Effector memory CD8-positive, alpha-beta T cell (primary cell): Measurements from ENCODE around the gene GATB.

ENCODE experiments used
- ATAC-seq: fragments of 150-1000 bp; cut with Tn5 transposase; replicated peaks from 2 replicates; pipeline ENCODE4 v1.10.0; 2021; ENCODE audit warnings: mild to moderate bottlenecking, moderate library complexity
- DNase-seq, 3 experiments: peaks; one replicate each; pipeline ENCODE4 v3.0.0; 2021
- H3K27ac Mint-ChIP-seq, 2 donors: one replicate each; pipeline ENCODE4 v1.8.0; 2022; ENCODE audit warnings: mild to moderate bottlenecking in 2 of 2, mixed read lengths in 2 of 2, moderate library complexity in 2 of 2
- H3K27me3 Mint-ChIP-seq, 2 donors: one replicate each; pipeline ENCODE4 v1.8.0; 2022; ENCODE audit warnings: mixed read lengths in 2 of 2
- H3K36me3 Mint-ChIP-seq: one replicate; pipeline ENCODE4 v1.8.0; 2022; ENCODE audit warnings: mild to moderate bottlenecking, moderate library complexity, mixed read lengths; ENCODE audit not compliant: insufficient read depth
- H3K4me1 Mint-ChIP-seq, 2 donors: one replicate each; pipeline ENCODE4 v1.8.0; 2022; ENCODE audit warnings: low read depth in 2 of 2, mixed read lengths in 2 of 2
- H3K4me3 Mint-ChIP-seq, 2 donors: one replicate each; pipeline ENCODE4 v1.8.0; 2022; ENCODE audit warnings: mild to moderate bottlenecking in 2 of 2, mixed read lengths in 2 of 2, moderate library complexity in 2 of 2
- H3K9me3 Mint-ChIP-seq, 2 donors: one replicate each; pipeline ENCODE4 v1.8.0; 2022; ENCODE audit warnings: mixed read lengths in 2 of 2

The GATB gene

GRCh38 chr4:151798678-151799416 lies 38.0 kb upstream of the GATB start:
- Mint-ChIP-seq H3K4me1 (no peaks in the 10 kb centered on the region), H3K9me3 (peaks cover 0 to 1% of the 10 kb centered on the region in 2 donors), H3K4me3 (no peak overlapping the region), H3K36me3 (no peaks in the 10 kb centered on the region), H3K27ac (no peak overlapping the region), H3K27me3 (peaks cover 17% of the 10 kb centered on the region in 2 donors)
- ATAC-seq = no peak
- no peak for DNase-seq

GRCh38 chr4:151797853-151798252 lies 37.0 kb upstream of the GATB start:
- no peak for DNase-seq
- H3K36me3 Mint-ChIP-seq = no peaks in the 10 kb centered on the region
- H3K9me3 Mint-ChIP-seq = peaks cover 0 to 1% of the 10 kb centered on the region in 2 donors
- no peaks in the 10 kb centered on the region for H3K4me1 Mint-ChIP-seq
- peaks cover 23 to 26% of the 10 kb centered on the region in 2 donors for H3K27me3 Mint-ChIP-seq
- ATAC-seq = no peak
- H3K27ac Mint-ChIP-seq = no peak overlapping the region
- no peak overlapping the region for H3K4me3 Mint-ChIP-seq

DNA sequence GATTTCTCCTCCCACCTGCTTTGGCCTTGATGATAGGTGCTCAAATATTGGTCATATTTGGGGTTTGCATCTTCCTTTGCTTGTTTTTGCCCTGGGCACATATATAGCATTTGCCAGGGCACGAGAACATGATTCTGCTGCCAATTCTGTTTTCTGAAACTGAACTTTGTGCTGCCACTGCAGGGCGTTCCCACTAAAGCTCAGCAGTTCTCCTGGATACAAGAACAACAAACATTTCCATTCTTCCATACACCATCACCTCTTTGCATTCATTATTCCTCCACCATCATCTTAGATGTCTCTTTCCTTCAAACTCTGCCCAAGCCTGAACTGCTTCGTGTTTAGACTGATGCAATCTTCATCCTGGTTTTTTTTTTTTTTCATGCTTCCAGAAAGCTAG lies 36.3 kb upstream of the GATB start:
- peaks cover 25 to 28% of the 10 kb centered on the region in 2 donors for H3K27me3 Mint-ChIP-seq
- DNase-seq (no peak), ATAC-seq (no peak)
- H3K4me1 Mint-ChIP-seq = no peaks in the 10 kb centered on the region
- peaks cover 0 to 1% of the 10 kb centered on the region in 2 donors for H3K9me3 Mint-ChIP-seq
- no peak overlapping the region for H3K27ac Mint-ChIP-seq
- no peaks in the 10 kb centered on the region for H3K36me3 Mint-ChIP-seq
- no peak overlapping the region for H3K4me3 Mint-ChIP-seq

- H3K4me3 Mint-ChIP-seq = no peak overlapping the region
- no peaks in the 10 kb centered on the region for H3K4me1 Mint-ChIP-seq
- H3K9me3 Mint-ChIP-seq = peaks cover 0 to 1% of the 10 kb centered on the region in 2 donors
- peaks cover 32 to 33% of the 10 kb centered on the region in 2 donors for H3K27me3 Mint-ChIP-seq
- ATAC-seq = no peak
- DNase-seq = no peak
- no peak overlapping the region for H3K27ac Mint-ChIP-seq
- H3K36me3 Mint-ChIP-seq = no peaks in the 10 kb centered on the region
Observed at GRCh38 chr4:151796106-151796505, 35.3 kb upstream of the GATB start.

DNA sequence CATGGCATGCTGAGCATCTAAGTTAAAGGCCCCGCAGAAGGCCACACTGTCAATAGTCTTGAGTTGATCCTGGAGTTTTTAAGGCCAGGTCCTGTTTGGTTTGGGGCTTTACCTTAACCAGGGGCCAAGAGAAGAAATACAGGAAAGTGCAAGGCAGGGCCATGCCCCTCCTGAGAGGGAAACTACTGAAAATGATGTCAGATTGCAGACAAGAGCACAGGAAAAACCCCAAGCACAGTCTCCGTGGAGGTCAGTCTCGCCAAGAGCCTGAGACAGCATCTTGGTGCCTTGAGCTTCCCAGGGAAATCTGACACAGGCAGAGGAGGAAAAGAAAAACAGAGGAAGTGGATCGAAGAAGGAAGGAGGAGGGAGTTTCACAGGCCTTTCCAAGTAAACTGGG lies 32.2 kb upstream of the GATB start:
- Mint-ChIP-seq H3K36me3 (no peaks in the 10 kb centered on the region), H3K4me1 (no peaks in the 10 kb centered on the region), H3K9me3 (no peaks in the 10 kb centered on the region), H3K27me3 (peaks cover 37 to 42% of the 10 kb centered on the region in 2 donors), H3K4me3 (no peak overlapping the region), H3K27ac (no peak overlapping the region)
- ATAC-seq (no peak), DNase-seq (no peak)

DNA sequence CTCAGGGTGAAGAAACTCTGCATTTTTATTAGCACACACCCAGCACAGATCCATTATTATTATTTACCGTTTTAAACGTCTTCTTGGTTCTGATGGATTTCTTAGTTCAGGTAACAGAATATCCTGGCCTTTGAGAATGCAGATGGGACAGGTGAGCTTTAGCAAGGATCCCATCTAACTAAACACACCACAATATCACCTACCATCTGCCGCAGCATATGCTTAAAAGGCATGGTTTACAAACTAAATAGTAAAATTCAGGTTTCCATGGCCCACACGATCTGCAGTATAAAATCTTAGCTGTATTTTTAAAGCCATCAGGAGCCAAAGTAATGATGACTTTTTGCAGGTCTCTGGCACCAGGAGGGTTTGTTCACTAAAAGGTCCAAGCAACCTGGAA lies 31.7 kb upstream of the GATB start:
- Mint-ChIP-seq H3K27ac (no peak overlapping the region), H3K4me1 (no peaks in the 10 kb centered on the region), H3K9me3 (no peaks in the 10 kb centered on the region), H3K27me3 (peaks cover 39 to 45% of the 10 kb centered on the region in 2 donors), H3K36me3 (no peaks in the 10 kb centered on the region), H3K4me3 (no peak overlapping the region)
- ATAC-seq = no peak
- DNase-seq = no peak

GRCh38 chr4:151788021-151788420 lies 27.2 kb upstream of the GATB start:
- H3K27ac Mint-ChIP-seq = no peak overlapping the region
- ATAC-seq (no peak), DNase-seq (no peak)
- H3K4me1 Mint-ChIP-seq = no peaks in the 10 kb centered on the region
- H3K9me3 Mint-ChIP-seq = no peaks in the 10 kb centered on the region
- no peaks in the 10 kb centered on the region for H3K36me3 Mint-ChIP-seq
- no peak overlapping the region for H3K4me3 Mint-ChIP-seq
- H3K27me3 Mint-ChIP-seq = peaks cover 44 to 51% of the 10 kb centered on the region in 2 donors

GRCh38 chr4:151786158-151786495 lies 25.3 kb upstream of the GATB start:
- ATAC-seq = no peak
- Mint-ChIP-seq H3K27ac (no peak overlapping the region), H3K27me3 (peaks cover 54 to 56% of the 10 kb centered on the region in 2 donors), H3K36me3 (no peaks in the 10 kb centered on the region), H3K9me3 (no peaks in the 10 kb centered on the region), H3K4me1 (no peaks in the 10 kb centered on the region), H3K4me3 (no peak overlapping the region)
- no peak for DNase-seq

GRCh38 chr4:151785484-151786157 lies 24.8 kb upstream of the GATB start:
- no peak for DNase-seq
- no peak overlapping the region for H3K27ac Mint-ChIP-seq
- H3K27me3 Mint-ChIP-seq = peaks cover 52 to 56% of the 10 kb centered on the region in 2 donors
- H3K4me1 Mint-ChIP-seq = no peaks in the 10 kb centered on the region
- no peaks in the 10 kb centered on the region for H3K36me3 Mint-ChIP-seq
- no peaks in the 10 kb centered on the region for H3K9me3 Mint-ChIP-seq
- H3K4me3 Mint-ChIP-seq = no peak overlapping the region
- no peak for ATAC-seq

- Mint-ChIP-seq H3K4me3 (no peak overlapping the region), H3K4me1 (no peaks in the 10 kb centered on the region), H3K27ac (no peak overlapping the region), H3K36me3 (no peaks in the 10 kb centered on the region), H3K9me3 (no peaks in the 10 kb centered on the region), H3K27me3 (peaks cover 54 to 61% of the 10 kb centered on the region in 2 donors)
- DNase-seq = no peak
- no peak for ATAC-seq
Observed at GRCh38 chr4:151784706-151785105, 23.9 kb upstream of the GATB start.

- ATAC-seq (no peak), DNase-seq (no peak)
- Mint-ChIP-seq H3K27ac (no peak overlapping the region), H3K4me3 (no peak overlapping the region), H3K9me3 (no peaks in the 10 kb centered on the region), H3K27me3 (peaks cover 63 to 69% of the 10 kb centered on the region in 2 donors), H3K4me1 (no peaks in the 10 kb centered on the region), H3K36me3 (no peaks in the 10 kb centered on the region)
Observed at GRCh38 chr4:151783867-151784266, 23.1 kb upstream of the GATB start.

DNA sequence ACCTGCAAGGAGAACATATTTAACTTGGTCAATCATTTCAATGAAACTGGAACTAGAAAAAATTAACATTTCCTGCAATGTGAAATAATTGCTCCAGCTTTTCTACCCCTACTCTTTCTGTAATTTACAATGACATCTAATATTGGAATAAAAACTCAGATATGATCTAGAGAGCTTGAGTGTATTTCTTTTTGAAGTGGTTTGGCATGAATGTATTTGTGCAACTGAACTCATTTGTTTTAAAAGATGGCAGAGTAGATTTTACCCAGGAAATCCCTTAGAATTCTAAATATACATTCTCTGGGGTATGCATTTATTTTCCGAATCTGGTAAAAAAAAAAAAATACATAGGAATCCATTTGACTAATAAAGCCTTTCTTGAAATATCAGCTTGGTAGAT lies 21.5 kb upstream of the GATB start:
- Mint-ChIP-seq H3K4me3 (no peak overlapping the region), H3K27ac (no peak overlapping the region), H3K27me3 (peaks cover 59 to 71% of the 10 kb centered on the region in 2 donors), H3K4me1 (no peaks in the 10 kb centered on the region), H3K36me3 (no peaks in the 10 kb centered on the region), H3K9me3 (no peaks in the 10 kb centered on the region)
- ATAC-seq (no peak), DNase-seq (no peak)

GRCh38 chr4:151781026-151781425 lies 20.2 kb upstream of the GATB start:
- H3K36me3 Mint-ChIP-seq = no peaks in the 10 kb centered on the region
- DNase-seq (no peak), ATAC-seq (no peak)
- H3K27me3 Mint-ChIP-seq = peaks cover 71 to 77% of the 10 kb centered on the region in 2 donors
- no peak overlapping the region for H3K4me3 Mint-ChIP-seq
- H3K9me3 Mint-ChIP-seq = no peaks in the 10 kb centered on the region
- no peaks in the 10 kb centered on the region for H3K4me1 Mint-ChIP-seq
- no peak overlapping the region for H3K27ac Mint-ChIP-seq

GRCh38 chr4:151777471-151777870 lies 16.7 kb upstream of the GATB start:
- no peak overlapping the region for H3K27ac Mint-ChIP-seq
- ATAC-seq (no peak), DNase-seq (no peak)
- H3K4me3 Mint-ChIP-seq = no peak overlapping the region
- H3K36me3 Mint-ChIP-seq = no peaks in the 10 kb centered on the region
- H3K9me3 Mint-ChIP-seq = peaks cover 0 to 7% of the 10 kb centered on the region in 2 donors
- H3K4me1 Mint-ChIP-seq = no peaks in the 10 kb centered on the region
- H3K27me3 Mint-ChIP-seq = peaks cover 65 to 71% of the 10 kb centered on the region in 2 donors
